ENCODE results near the gene GSTA2. TPM values are rescaled to one million over a fixed set of nuclear protein-coding genes. Genes with fewer than 3 reads are reported as not detected.
"Not testable (repeated sequence)": the region's sequence is repeated elsewhere in the genome, so short reads cannot be mapped to it uniquely, and the experiment has no call there.

GSTA2 gene
- polyA plus RNA-seq, 1 donor from 2014 or later: not detected

DNA sequence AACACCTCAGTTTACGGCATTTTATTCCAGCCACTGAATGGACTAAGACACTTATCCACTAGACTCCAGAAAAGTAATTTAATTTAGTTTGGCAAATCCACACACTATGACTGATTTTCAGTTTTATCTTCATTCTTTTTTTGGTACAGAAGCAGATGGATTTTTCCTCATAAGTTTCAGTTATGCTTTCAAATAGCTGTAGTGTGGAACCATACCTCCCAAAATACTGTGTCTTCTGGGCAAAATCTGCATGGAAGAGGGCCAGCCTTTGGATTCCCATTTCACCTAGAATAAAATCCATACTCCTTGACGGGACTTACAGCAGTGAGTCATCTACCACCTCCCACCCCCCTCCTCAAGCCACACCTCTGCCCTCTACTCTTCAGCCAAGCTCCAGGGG is 43.0 kb downstream of the GSTA2 start:
- H3K36me3 ChIP-seq (ENCODE audit: insufficient read depth, low read length): no peaks in the 10 kb centered on the region
- no peaks in the 10 kb centered on the region for H3F3A ChIP-seq (ENCODE audit: insufficient read depth, low read length, poor library complexity, severe bottlenecking)
- no peak overlapping the region for H3K27ac ChIP-seq (ENCODE audit: low read length)
- H3K9ac ChIP-seq (ENCODE audit: low read length): no peak overlapping the region
- no peaks in the 10 kb centered on the region for H3K9me3 ChIP-seq (ENCODE audit: low read length)
- TF ChIP-seq REST (IDR thresholded peaks at IDR 0.05; ENCODE audit: borderline replicate concordance) (no peak), TAF1 (IDR thresholded peaks at IDR 0.05; ENCODE audit: low read depth) (no peak), EZH2 (IDR thresholded peaks at IDR 0.05; ENCODE audit: borderline replicate concordance, insufficient read depth, low read length, poor library complexity, severe bottlenecking) (no peak), RAD21 (conservative IDR thresholded peaks at IDR 0.05) (no peak), EP300 (conservative IDR thresholded peaks at IDR 0.05; ENCODE audit: poor library complexity, severe bottlenecking) (no peak)
- TF ChIP-seq, protein P1, sequence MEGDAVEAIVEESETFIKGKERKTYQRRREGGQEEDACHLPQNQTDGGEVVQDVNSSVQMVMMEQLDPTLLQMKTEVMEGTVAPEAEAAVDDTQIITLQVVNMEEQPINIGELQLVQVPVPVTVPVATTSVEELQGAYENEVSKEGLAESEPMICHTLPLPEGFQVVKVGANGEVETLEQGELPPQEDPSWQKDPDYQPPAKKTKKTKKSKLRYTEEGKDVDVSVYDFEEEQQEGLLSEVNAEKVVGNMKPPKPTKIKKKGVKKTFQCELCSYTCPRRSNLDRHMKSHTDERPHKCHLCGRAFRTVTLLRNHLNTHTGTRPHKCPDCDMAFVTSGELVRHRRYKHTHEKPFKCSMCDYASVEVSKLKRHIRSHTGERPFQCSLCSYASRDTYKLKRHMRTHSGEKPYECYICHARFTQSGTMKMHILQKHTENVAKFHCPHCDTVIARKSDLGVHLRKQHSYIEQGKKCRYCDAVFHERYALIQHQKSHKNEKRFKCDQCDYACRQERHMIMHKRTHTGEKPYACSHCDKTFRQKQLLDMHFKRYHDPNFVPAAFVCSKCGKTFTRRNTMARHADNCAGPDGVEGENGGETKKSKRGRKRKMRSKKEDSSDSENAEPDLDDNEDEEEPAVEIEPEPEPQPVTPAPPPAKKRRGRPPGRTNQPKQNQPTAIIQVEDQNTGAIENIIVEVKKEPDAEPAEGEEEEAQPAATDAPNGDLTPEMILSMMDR (IDR thresholded peaks at IDR 0.05; ENCODE audit: poor library complexity, severe bottlenecking): no peak
- no peaks in the 10 kb centered on the region for H3K27me3 ChIP-seq (ENCODE audit: insufficient read depth, low read depth, low read length)
- no peaks in the 10 kb centered on the region for H3K9me2 ChIP-seq (ENCODE audit: insufficient read depth, low read length)
- H3K4me2 ChIP-seq (ENCODE audit: low read length): no peak overlapping the region
- no peak overlapping the region for H3K4me3 ChIP-seq (ENCODE audit: low read length)
- H3K79me2 ChIP-seq (replicated peaks; ENCODE audit: insufficient read depth, low read length): no peaks in the 10 kb centered on the region
- H2AFZ ChIP-seq (ENCODE audit: low read depth, low read length): no peak overlapping the region
- H4K20me1 ChIP-seq (ENCODE audit: insufficient read depth): no peaks in the 10 kb centered on the region

DNA sequence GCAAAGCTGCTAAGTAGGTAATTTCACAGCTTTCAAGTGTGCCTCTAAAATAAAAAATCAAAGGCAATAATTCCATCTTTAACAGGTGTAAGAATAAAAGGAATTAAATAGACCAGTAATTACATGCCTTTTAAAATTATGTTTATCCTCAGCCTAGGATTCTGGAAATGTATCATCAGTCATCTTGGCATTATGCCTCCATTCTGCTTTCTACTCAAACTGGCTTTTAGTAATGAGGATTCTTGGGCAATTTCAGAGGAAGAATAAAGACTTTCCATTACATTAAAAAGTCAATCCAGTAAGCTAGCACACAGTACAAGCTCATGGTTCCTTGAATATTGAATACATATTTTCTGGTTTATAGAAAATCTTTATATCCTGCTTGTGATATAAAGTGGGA is 44.7 kb downstream of the GSTA2 start:
- no peaks in the 10 kb centered on the region for H3K9me2 ChIP-seq (ENCODE audit: insufficient read depth, low read length)
- H4K20me1 ChIP-seq (ENCODE audit: insufficient read depth): no peaks in the 10 kb centered on the region
- TF ChIP-seq EP300 (conservative IDR thresholded peaks at IDR 0.05; ENCODE audit: poor library complexity, severe bottlenecking): no peak
- no peak for TF ChIP-seq SMC3 (conservative IDR thresholded peaks at IDR 0.05; ENCODE audit: poor library complexity)
- TF ChIP-seq POLR2AphosphoS5 (IDR thresholded peaks at IDR 0.05): no peak
- TF ChIP-seq, protein P1 (IDR thresholded peaks at IDR 0.05; ENCODE audit: poor library complexity, severe bottlenecking): no peak
- no peak for TF ChIP-seq EZH2 (IDR thresholded peaks at IDR 0.05; ENCODE audit: borderline replicate concordance, insufficient read depth, low read length, poor library complexity, severe bottlenecking)
- no peak for TF ChIP-seq TAF1 (IDR thresholded peaks at IDR 0.05; ENCODE audit: low read depth)
- no peak for TF ChIP-seq RAD21 (conservative IDR thresholded peaks at IDR 0.05)
- TF ChIP-seq MXI1 (conservative IDR thresholded peaks at IDR 0.05; ENCODE audit: poor library complexity, severe bottlenecking): no peak
- TF ChIP-seq REST (IDR thresholded peaks at IDR 0.05; ENCODE audit: borderline replicate concordance): no peak
- no peak overlapping the region for H2AFZ ChIP-seq (ENCODE audit: low read depth, low read length)
- no peak overlapping the region for H3K27ac ChIP-seq (ENCODE audit: low read length)
- H3K4me3 ChIP-seq (ENCODE audit: low read length): no peak overlapping the region
- no peak overlapping the region for H3K4me2 ChIP-seq (ENCODE audit: low read length)
- no peak overlapping the region for H3K9ac ChIP-seq (ENCODE audit: low read length)
- no peaks in the 10 kb centered on the region for H3F3A ChIP-seq (ENCODE audit: insufficient read depth, low read length, poor library complexity, severe bottlenecking)
- H3K27me3 ChIP-seq (ENCODE audit: insufficient read depth, low read depth, low read length): no peaks in the 10 kb centered on the region
- no peaks in the 10 kb centered on the region for H3K36me3 ChIP-seq (ENCODE audit: insufficient read depth, low read length)
- H3K9me3 ChIP-seq (ENCODE audit: low read length): no peaks in the 10 kb centered on the region
- H3K79me2 ChIP-seq (replicated peaks; ENCODE audit: insufficient read depth, low read length): no peaks in the 10 kb centered on the region

DNA sequence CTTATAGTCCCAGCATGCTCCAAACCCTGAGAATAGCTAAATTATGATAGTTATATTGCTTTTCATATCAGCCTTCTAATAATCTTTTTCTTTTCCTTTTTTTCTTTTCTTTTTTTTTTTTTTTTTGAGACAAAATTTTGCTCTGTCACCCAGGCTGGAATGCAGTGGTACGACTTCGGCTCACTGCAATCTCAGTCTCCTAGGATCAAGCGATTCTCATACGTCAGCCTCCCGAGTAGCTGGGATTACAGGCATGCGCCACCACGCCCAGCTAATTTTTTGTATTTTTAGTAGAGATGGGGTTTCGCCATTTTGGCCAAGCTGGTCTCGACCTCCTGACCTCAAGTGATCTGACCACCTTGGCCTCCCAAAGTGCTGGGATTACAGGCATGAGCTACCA is 48.5 kb downstream of the GSTA2 start:
- H3K9me3 ChIP-seq (ENCODE audit: low read length); H3F3A ChIP-seq (ENCODE audit: insufficient read depth, low read length, poor library complexity, severe bottlenecking); H3K4me2 ChIP-seq (ENCODE audit: low read length); H2AFZ ChIP-seq (ENCODE audit: low read depth, low read length); H3K4me3 ChIP-seq (ENCODE audit: low read length); H3K9ac ChIP-seq (ENCODE audit: low read length); H3K27me3 ChIP-seq (ENCODE audit: insufficient read depth, low read depth, low read length); H3K9me2 ChIP-seq (ENCODE audit: insufficient read depth, low read length); H3K36me3 ChIP-seq (ENCODE audit: insufficient read depth, low read length); H3K27ac ChIP-seq (ENCODE audit: low read length); H4K20me1 ChIP-seq (ENCODE audit: insufficient read depth); H3K79me2 ChIP-seq (replicated peaks; ENCODE audit: insufficient read depth, low read length): not testable (repeated sequence)

Data from neural cell (in vitro differentiated cells).